DND-41 (cell line): Measurements from ENCODE around the gene MYEOV.

Experiments used
- ATAC-seq: fragments of 200-7000 bp; cut with Tn5 transposase; 3 replicates; pipeline ENCODE4 v1.9.1; 2021; ENCODE audit warnings: low read depth; ENCODE audit not compliant: insufficient read depth
- DNase-seq: peaks from one replicate; pipeline ENCODE4 v3.0.0-alpha.2; 2020
- H2AFZ ChIP-seq: 2 replicates; pipeline ENCODE4 v1.6.0; 2012; ENCODE audit warnings: low read depth, low read length
- H3K27ac ChIP-seq: 2 replicates; pipeline ENCODE4 v1.5.1; 2012; ENCODE audit warnings: low read length, inconsistent platforms
- H3K27me3 ChIP-seq: fragments of 200-600 bp; sonication (generic); 2 replicates; pipeline ENCODE4 v1.6.0; 2012; ENCODE audit warnings: low read length, mild to moderate bottlenecking, inconsistent platforms; ENCODE audit not compliant: insufficient read depth, poor library complexity
- H3K36me3 ChIP-seq: 2 replicates; pipeline ENCODE4 v1.5.1; 2012; ENCODE audit warnings: low read length, inconsistent platforms; ENCODE audit not compliant: insufficient read depth
- H3K4me1 ChIP-seq: 2 replicates; pipeline ENCODE4 v1.5.1; 2012; ENCODE audit warnings: mild to moderate bottlenecking, low read length; ENCODE audit not compliant: insufficient read depth
- H3K4me2 ChIP-seq: 2 replicates; pipeline ENCODE4 v1.6.0; 2012; ENCODE audit warnings: mild to moderate bottlenecking, moderate library complexity, low read length, inconsistent platforms; ENCODE audit not compliant: insufficient read depth
- H3K4me3 ChIP-seq, 2 experiments: fragments of 200-600 bp in 1 of 2; shearing (Covaris generic) in 1 of 2; 2 replicates each; pipeline ENCODE4 v1.5.1; 2012 to 2016; ENCODE audit warnings: inconsistent platforms in 2 of 2, low read length in 2 of 2, mild to moderate bottlenecking in 2 of 2, low read depth in 1 of 2, moderate library complexity in 1 of 2
- H3K79me2 ChIP-seq: 2 replicates; pipeline ENCODE4 v1.6.0; 2012; ENCODE audit warnings: low read length, inconsistent platforms; ENCODE audit not compliant: insufficient read depth
- H3K9ac ChIP-seq: 2 replicates; pipeline ENCODE4 v1.6.0; 2012; ENCODE audit warnings: low read depth, mild to moderate bottlenecking, inconsistent platforms, low read length, moderate library complexity
- H3K9me3 ChIP-seq: 2 replicates; pipeline ENCODE4 v1.5.1; 2012; ENCODE audit warnings: low read length, moderate library complexity, mild to moderate bottlenecking, inconsistent platforms; ENCODE audit not compliant: insufficient read depth, severe bottlenecking
- H4K20me1 ChIP-seq: 2 replicates; pipeline ENCODE4 v1.6.0; 2012; ENCODE audit warnings: low read length; ENCODE audit not compliant: insufficient read depth
- EZH2 ChIP-seq: IDR thresholded peaks from 3 replicates; pipeline ENCODE4 v1.6.1; 2012; ENCODE audit warnings: borderline replicate concordance, low read depth, mild to moderate bottlenecking, moderate library complexity, low read length, inconsistent platforms; ENCODE audit not compliant: severe bottlenecking
- TF ChIP-seq, protein P1 (sequence below): IDR thresholded peaks from 2 replicates; pipeline ENCODE4 v1.5.1; 2012; ENCODE audit warnings: borderline replicate concordance, low read length, moderate library complexity, mild to moderate bottlenecking; ENCODE audit not compliant: poor library complexity, severe bottlenecking; ENCODE audit errors: extremely low read depth

The MYEOV gene

DNA sequence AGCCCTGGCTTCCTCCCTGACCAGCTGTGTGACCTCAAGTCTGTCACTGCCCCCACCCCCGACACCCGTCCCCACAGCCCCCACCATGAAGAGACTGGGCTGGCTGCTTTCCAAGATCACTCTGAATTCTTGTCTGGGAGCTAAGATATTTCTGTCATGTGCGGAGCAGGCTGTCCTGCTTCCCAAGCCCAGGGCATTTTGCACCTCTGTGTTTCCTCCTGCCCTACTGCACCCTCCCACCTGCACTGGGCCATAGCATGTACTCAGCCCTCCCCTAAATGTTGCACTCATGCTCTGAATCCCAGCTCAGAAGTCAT is 30.3 kb upstream of the MYEOV start:
- H3K27ac ChIP-seq = no peak overlapping the region
- H2AFZ ChIP-seq = no peak overlapping the region
- H3K4me2 ChIP-seq = no peak overlapping the region
- H3K27me3 ChIP-seq = peaks cover 3% of the 10 kb centered on the region
- no peaks in the 10 kb centered on the region for H3K36me3 ChIP-seq
- H3K4me3 ChIP-seq = no peak overlapping the region
- peaks cover 4% of the 10 kb centered on the region; the same call in 1 of the 2 replicates for H4K20me1 ChIP-seq
- no peak overlapping the region for H3K9ac ChIP-seq
- no peaks in the 10 kb centered on the region for H3K79me2 ChIP-seq
- TF ChIP-seq, protein P1, sequence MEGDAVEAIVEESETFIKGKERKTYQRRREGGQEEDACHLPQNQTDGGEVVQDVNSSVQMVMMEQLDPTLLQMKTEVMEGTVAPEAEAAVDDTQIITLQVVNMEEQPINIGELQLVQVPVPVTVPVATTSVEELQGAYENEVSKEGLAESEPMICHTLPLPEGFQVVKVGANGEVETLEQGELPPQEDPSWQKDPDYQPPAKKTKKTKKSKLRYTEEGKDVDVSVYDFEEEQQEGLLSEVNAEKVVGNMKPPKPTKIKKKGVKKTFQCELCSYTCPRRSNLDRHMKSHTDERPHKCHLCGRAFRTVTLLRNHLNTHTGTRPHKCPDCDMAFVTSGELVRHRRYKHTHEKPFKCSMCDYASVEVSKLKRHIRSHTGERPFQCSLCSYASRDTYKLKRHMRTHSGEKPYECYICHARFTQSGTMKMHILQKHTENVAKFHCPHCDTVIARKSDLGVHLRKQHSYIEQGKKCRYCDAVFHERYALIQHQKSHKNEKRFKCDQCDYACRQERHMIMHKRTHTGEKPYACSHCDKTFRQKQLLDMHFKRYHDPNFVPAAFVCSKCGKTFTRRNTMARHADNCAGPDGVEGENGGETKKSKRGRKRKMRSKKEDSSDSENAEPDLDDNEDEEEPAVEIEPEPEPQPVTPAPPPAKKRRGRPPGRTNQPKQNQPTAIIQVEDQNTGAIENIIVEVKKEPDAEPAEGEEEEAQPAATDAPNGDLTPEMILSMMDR = no peak
- TF ChIP-seq EZH2 = no peak
- no peak for DNase-seq
- ATAC-seq = no peak
- no peaks in the 10 kb centered on the region for H3K4me1 ChIP-seq
- H3K9me3 ChIP-seq = no peaks in the 10 kb centered on the region

DNA sequence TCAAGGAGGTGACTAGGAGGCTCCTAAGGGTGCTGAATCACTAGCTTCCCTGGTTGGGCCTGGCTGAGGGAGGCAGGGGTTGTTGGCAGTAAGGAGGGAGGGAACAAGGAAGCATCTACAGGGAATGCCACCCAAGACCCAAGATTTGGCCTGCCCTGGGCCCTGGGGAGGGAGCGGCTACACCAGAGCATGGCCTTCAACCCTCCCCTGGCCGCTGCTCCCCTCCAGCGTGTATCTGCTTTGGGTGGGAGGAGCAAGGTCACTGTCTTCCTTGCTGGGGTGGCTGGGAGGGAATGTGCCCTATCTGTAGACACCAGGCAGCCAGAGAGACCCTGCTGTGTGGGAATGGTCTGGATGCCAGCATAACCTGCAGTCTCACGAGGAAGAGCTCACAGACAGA is 29.5 kb upstream of the MYEOV start:
- no peaks in the 10 kb centered on the region for H3K79me2 ChIP-seq
- no peak overlapping the region for H3K9ac ChIP-seq
- no peak overlapping the region for H3K4me2 ChIP-seq
- H3K4me3 ChIP-seq = no peak overlapping the region
- peaks cover 3% of the 10 kb centered on the region for H3K27me3 ChIP-seq
- DNase-seq (no peak), ATAC-seq (no peak)
- no peak overlapping the region for H2AFZ ChIP-seq
- peaks cover 4% of the 10 kb centered on the region; the same call in 1 of the 2 replicates for H4K20me1 ChIP-seq
- no peaks in the 10 kb centered on the region for H3K9me3 ChIP-seq
- no peak overlapping the region for H3K27ac ChIP-seq
- H3K4me1 ChIP-seq = no peaks in the 10 kb centered on the region
- TF ChIP-seq EZH2 = no peak
- TF ChIP-seq, protein P1 = no peak
- H3K36me3 ChIP-seq = no peaks in the 10 kb centered on the region

DNA sequence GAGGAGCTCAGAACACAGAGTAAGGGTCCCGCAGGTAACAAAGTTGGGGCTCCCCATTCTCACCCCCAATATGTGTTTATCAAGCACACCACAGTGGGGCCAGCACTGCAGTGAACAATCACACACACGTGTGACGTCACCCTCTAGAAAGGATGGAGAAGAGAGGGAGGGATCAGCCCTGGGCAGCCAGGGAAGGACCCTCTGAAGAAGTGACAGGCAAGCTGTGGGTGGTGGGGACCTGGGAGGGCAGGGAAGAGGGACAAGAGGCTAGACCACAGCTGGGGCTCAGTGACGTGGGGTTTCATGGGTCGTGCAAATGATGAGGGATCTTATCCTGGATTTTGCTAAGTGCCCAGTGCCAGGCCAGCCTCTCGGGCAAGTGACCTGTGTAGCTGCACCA is 28.7 kb upstream of the MYEOV start:
- ATAC-seq (no peak), DNase-seq (no peak)
- Histone ChIP-seq H3K27me3 (peaks cover 3% of the 10 kb centered on the region), H3K79me2 (no peaks in the 10 kb centered on the region), H3K9me3 (no peaks in the 10 kb centered on the region), H3K4me3 (no peak overlapping the region), H3K9ac (no peak overlapping the region), H3K4me2 (no peak overlapping the region), H2AFZ (no peak overlapping the region), H4K20me1 (peaks cover 4% of the 10 kb centered on the region; the same call in 1 of the 2 replicates), H3K4me1 (no peaks in the 10 kb centered on the region), H3K27ac (no peak overlapping the region), H3K36me3 (no peaks in the 10 kb centered on the region)
- TF ChIP-seq, protein P1 = no peak
- TF ChIP-seq EZH2 = no peak
